Tibial artery (tissue), 4 donors: ENCODE measurements around the gene SCN1B.

Source experiments
- DNase-seq, 2 donors: peaks; one replicate each; pipeline ENCODE4 v3.0.0-alpha.2; 2019
- H3K27ac ChIP-seq, 2 donors: fragments of 200-600 bp; sonication (generic) in 1 of 2; 1 replicate in 1 of 2; 2 replicates in 1 of 2; pipeline ENCODE4 v1.5.1; 2018 to 2019; ENCODE audit warnings: mild to moderate bottlenecking in 1 of 2
- H3K27me3 ChIP-seq, 2 donors: fragments of 200-600 bp; sonication (generic) in 1 of 2; one replicate each; pipeline versions ENCODE4 v1.5.1 to v1.6.0; 2016 to 2019
- H3K36me3 ChIP-seq, 3 donors: fragments of 200-600 bp; sonication (generic) in 2 of 3; one replicate each; pipeline ENCODE4 v1.5.1; 2016 to 2019; ENCODE audit warnings: mild to moderate bottlenecking in 2 of 3
- H3K4me1 ChIP-seq, 4 donors: fragments of 200-600 bp; sonication (generic) in 2 of 4; 1 replicate in 3 of 4; 2 replicates in 1 of 4; pipeline ENCODE4 v1.5.1; 2016 to 2019
- H3K4me3 ChIP-seq, 2 donors: fragments of 200-600 bp; sonication (generic) in 1 of 2; 1 replicate in 1 of 2; 2 replicates in 1 of 2; pipeline ENCODE4 v1.5.1; 2018 to 2019; ENCODE audit warnings: mild to moderate bottlenecking in 2 of 2
- H3K9me3 ChIP-seq, 3 donors: fragments of 200-600 bp; sonication (generic) in 1 of 3; one replicate each; pipeline ENCODE4 v1.5.1; 2016 to 2019
- intact Hi-C: fragments of 100-400 bp; cut with DNase I; formaldehyde crosslinking; loops from one replicate; pipeline ENCODE4 v1.15.0; 2023; ENCODE audit warnings: low total_unique reads
- TF ChIP-seq, protein P1 (sequence below), 2 experiments: fragments of 200-600 bp in 1 of 2; fragments of 450-650 bp in 1 of 2; IDR thresholded peaks; one replicate each; pipeline ENCODE4 v1.5.1; 2017 to 2019; ENCODE audit warnings: antibody characterized with exemption in 2 of 2, mild to moderate bottlenecking in 1 of 2, moderate library complexity in 1 of 2

SCN1B gene

DNA sequence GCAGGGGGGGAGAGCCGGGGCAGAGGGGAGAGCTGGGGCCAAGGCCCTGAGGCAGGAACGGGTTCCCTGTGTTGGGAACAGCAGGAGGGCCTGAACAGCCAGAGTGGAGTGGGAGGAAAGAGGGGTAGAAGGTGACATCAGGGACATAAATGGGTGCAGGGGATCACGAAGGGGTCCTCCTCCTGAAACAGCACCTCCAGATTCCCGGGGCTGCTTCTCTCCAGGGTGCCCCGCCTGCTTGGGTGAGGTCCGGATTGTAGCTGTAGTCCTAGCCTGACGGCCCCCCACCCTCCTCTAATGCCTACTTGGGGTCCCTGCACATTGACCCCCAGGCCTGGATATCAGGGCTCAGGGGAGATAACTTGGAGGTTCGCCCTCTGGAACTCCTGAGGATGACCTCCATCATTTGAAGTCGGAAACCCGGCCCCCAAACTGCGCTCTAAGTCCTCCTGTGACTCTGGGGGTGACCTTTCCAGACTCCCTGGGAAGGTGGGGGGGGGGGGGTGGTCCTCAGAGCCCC, 473 bp upstream of the SCN1B start:
- H3K4me1 ChIP-seq: peaks cover 0 to 21% (median 11%) of the 10 kb centered on the region in 4 donors
- H3K27ac ChIP-seq: peak overlapping the region; percentile 32
- H3K27me3 ChIP-seq: no peaks in the 10 kb centered on the region
- DNase-seq: no peak
- peak overlapping the region; percentile 58 to 70 for H3K4me3 ChIP-seq
- TF ChIP-seq, protein P1, sequence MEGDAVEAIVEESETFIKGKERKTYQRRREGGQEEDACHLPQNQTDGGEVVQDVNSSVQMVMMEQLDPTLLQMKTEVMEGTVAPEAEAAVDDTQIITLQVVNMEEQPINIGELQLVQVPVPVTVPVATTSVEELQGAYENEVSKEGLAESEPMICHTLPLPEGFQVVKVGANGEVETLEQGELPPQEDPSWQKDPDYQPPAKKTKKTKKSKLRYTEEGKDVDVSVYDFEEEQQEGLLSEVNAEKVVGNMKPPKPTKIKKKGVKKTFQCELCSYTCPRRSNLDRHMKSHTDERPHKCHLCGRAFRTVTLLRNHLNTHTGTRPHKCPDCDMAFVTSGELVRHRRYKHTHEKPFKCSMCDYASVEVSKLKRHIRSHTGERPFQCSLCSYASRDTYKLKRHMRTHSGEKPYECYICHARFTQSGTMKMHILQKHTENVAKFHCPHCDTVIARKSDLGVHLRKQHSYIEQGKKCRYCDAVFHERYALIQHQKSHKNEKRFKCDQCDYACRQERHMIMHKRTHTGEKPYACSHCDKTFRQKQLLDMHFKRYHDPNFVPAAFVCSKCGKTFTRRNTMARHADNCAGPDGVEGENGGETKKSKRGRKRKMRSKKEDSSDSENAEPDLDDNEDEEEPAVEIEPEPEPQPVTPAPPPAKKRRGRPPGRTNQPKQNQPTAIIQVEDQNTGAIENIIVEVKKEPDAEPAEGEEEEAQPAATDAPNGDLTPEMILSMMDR (IDR thresholded peaks at IDR 0.05): no peak
- intact Hi-C loops: no loop called here
- no peaks in the 10 kb centered on the region for H3K9me3 ChIP-seq
- peaks cover 10 to 48% (median 36%) of the 10 kb centered on the region in 3 donors for H3K36me3 ChIP-seq

DNA sequence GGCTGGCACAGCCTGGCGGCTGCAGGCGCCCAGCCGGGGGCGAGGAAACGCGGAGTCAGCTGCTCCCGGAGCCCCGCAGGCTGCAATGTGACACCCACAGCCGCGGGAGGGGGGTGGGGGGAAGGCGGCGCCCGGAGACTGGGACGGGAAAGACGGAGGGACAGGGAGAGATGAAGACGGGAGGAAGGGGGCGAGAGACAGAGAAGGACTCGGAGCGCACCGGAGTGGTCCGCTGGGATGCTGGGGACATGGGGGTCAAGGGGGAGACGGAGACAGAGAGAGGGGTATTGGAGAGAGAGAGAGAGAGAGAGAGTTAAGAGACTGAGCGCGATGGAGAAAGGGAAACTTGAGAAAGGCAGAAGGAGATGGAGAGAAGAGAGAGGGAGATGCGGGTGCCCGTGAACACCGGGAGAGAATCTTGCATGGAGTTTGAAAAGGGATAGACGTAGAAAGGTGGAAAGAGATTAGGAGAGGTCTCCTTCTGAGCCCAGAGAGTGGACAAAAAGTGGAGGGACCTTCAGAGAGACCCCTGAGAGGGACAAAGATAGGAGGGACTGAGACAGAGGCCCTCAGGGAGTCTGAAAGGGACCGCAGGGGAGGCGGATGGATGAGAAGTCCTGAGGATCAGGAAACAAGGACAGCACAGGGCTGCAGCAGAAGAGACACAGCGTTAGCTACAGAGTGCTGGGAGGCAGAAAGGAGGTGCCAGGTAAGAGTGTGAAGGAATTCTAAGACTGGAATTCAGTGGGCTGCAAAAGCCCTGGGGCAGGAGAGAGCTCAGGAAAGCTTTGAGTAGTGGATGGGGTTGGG, 1.0 kb downstream of the SCN1B start:
- H3K36me3 ChIP-seq: peaks cover 2 to 33% (median 22%) of the 10 kb centered on the region in 3 donors
- peak overlapping the region; percentile 58 to 70 for H3K4me3 ChIP-seq
- no peaks in the 10 kb centered on the region for H3K27me3 ChIP-seq
- TF ChIP-seq, protein P1 (IDR thresholded peaks at IDR 0.05): no peak
- no peaks in the 10 kb centered on the region for H3K9me3 ChIP-seq
- peak in 1 of 2 donors; percentile 60 for DNase-seq
- H3K27ac ChIP-seq: peak overlapping the region; percentile 45 to 57
- intact Hi-C loops: no loop called here
- H3K4me1 ChIP-seq: peaks cover 0 to 21% (median 11%) of the 10 kb centered on the region in 4 donors

DNA sequence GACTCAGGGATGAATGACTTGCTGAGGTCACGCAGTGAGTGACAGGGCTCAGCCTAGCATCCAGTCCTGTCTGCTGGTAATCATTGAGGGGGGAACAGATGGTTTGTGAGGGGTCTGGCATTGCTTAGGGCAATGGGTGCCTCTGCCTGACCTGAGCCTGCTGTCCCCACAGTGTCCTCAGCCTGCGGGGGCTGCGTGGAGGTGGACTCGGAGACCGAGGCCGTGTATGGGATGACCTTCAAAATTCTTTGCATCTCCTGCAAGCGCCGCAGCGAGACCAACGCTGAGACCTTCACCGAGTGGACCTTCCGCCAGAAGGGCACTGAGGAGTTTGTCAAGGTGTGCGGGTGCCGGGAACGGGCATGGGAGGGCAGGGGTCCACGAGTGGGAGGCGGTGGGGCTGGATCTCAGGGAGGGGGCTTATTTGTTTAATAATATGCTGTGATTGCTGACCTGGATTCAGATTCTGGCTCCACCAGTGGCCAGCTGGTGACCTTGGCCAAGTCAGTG, 2.1 kb downstream of the SCN1B start:
- peaks cover 0 to 21% (median 11%) of the 10 kb centered on the region in 4 donors for H3K4me1 ChIP-seq
- H3K9me3 ChIP-seq: no peaks in the 10 kb centered on the region
- H3K36me3 ChIP-seq: peaks cover 0 to 22% (median 13%) of the 10 kb centered on the region in 3 donors
- no peaks in the 10 kb centered on the region for H3K27me3 ChIP-seq
- intact Hi-C loops: no loop called here
- H3K4me3 ChIP-seq: no peak overlapping the region
- no peak overlapping the region for H3K27ac ChIP-seq
- TF ChIP-seq, protein P1 (IDR thresholded peaks at IDR 0.05): no peak
- DNase-seq: no peak

DNA sequence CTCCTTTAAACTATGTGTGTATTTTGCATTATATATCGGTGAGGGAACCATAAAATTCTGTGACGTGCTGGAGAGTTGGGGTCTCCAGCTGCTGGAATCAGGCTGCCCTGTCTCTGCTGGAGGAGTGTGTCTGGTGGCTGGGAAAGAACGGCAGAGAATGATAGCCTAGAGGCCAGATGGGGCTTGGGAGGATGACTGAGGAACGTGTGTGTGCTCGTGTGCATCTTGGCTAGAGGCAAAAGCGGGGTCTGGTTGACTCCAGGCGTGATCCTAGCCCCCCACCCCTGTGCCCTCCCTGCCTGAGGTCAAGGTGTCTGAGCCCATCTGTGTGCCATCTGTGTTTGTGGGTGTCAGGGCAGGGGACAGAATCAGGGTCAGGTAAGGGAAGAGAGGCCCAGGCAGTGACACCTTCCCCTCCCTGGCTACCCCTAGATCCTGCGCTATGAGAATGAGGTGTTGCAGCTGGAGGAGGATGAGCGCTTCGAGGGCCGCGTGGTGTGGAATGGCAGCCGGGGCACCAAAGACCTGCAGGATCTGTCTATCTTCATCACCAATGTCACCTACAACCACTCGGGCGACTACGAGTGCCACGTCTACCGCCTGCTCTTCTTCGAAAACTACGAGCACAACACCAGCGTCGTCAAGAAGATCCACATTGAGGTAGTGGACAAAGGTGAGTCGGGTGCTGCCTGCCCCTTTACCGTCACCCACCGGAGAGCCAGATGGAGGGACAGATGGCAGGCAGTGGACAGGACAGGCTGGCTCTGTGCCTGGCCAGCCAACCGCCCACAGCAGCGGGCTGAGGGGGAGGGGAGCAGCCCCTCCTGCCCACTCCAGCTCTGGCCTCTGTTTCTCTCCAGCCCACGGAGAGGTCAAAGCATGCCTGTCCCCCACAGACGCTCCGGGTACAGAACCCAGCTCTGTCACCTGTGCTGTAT, 3.1 kb downstream of the SCN1B start:
- Histone ChIP-seq H3K9me3 (no peaks in the 10 kb centered on the region), H3K36me3 (peaks cover 0 to 12% (median 8%) of the 10 kb centered on the region in 3 donors), H3K27ac (no peak overlapping the region), H3K27me3 (no peaks in the 10 kb centered on the region), H3K4me3 (no peak overlapping the region), H3K4me1 (peaks cover 0 to 25% (median 15%) of the 10 kb centered on the region in 4 donors)
- no peak for DNase-seq
- TF ChIP-seq, protein P1 (IDR thresholded peaks at IDR 0.05): no peak
- intact Hi-C loops: no loop called here

DNA sequence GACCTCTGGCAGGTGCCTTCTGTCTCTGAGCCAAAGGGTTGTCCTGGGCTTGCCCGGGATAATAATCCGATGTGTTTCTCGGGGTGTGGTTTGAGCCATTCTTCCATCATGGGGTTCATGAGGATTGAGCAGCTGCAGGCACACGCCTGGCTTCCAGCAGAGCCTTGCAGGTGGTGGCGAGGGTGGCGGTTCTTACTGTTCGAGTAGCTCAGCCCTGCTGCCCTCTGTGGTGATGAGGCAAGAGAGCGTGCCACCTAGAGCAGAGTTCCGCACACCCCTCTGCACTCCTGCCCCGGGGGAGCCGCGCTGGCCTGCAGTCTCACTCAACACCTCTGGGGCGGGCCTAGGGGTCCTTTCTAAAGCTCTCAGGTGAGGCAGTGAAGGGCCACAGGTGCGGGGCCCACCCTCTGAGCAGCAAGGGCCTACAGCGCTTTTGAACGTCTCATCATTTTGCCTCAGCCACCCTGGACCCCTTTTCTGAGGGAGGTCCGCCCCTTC, 3.8 kb downstream of the SCN1B start:
- peaks cover 0 to 12% (median 8%) of the 10 kb centered on the region in 3 donors for H3K36me3 ChIP-seq
- intact Hi-C loops: no loop called here

More for the DNA sequence above, 3.8 kb downstream of the SCN1B start:
- no peak for DNase-seq
- peaks cover 0 to 25% (median 15%) of the 10 kb centered on the region in 4 donors for H3K4me1 ChIP-seq
- H3K27me3 ChIP-seq: no peaks in the 10 kb centered on the region
- H3K27ac ChIP-seq: no peak overlapping the region
- H3K4me3 ChIP-seq: no peak overlapping the region
- H3K9me3 ChIP-seq: no peaks in the 10 kb centered on the region
- TF ChIP-seq, protein P1 (IDR thresholded peaks at IDR 0.05): no peak
